Kasumi-1 (cell line): ENCODE measurements around the gene RASSF1.
"Not testable (repeated sequence)": the region's sequence is repeated elsewhere in the genome, so short reads cannot be mapped to it uniquely, and the experiment has no call there.

Source experiments
- DNase-seq, 2 experiments: peaks; one replicate each; lab custom pipeline; 2025; lab: John Stamatoyannopoulos, UW

The RASSF1 gene

GRCh38 chr3:50323614-50324199 is 16.9 kb downstream of the RASSF1 start:
- no peak for DNase-seq

- DNase-seq, result no peak
Observed at GRCh38 chr3:50323092-50323600, 17.5 kb downstream of the RASSF1 start.

- no peak for DNase-seq
Observed at GRCh38 chr3:50322386-50323091, 18.1 kb downstream of the RASSF1 start, which contains the start of gene HYAL2. Gene HYAL2, minus strand, starts transcription at chr3:50322745. Its CDS starts 2,256 bp downstream, at chr3:50320489.

DNA sequence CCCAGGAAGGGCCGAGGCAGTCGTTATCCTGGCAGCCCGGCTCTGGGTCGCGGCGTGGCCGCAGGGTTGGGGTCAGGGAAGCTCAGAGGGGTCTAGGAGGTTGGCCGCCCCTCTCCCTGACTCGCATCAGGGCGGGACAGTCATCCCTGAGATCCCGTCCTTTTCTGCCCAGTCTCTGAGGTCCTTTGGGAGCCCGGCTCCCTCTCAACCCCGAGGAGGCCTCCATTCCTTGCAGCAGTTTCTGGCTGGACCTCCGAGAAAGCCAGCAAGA is 18.6 kb downstream of the RASSF1 start:
- no peak for DNase-seq

GRCh38 chr3:50321336-50322114 is 19.1 kb downstream of the RASSF1 start:
- peak; percentile 88 to 90 for DNase-seq

GRCh38 chr3:50320853-50321335 is 19.7 kb downstream of the RASSF1 start:
- peak; percentile 48 to 58 for DNase-seq

- no peak for DNase-seq
Observed at GRCh38 chr3:50319894-50320625, 20.6 kb downstream of the RASSF1 start.

DNA sequence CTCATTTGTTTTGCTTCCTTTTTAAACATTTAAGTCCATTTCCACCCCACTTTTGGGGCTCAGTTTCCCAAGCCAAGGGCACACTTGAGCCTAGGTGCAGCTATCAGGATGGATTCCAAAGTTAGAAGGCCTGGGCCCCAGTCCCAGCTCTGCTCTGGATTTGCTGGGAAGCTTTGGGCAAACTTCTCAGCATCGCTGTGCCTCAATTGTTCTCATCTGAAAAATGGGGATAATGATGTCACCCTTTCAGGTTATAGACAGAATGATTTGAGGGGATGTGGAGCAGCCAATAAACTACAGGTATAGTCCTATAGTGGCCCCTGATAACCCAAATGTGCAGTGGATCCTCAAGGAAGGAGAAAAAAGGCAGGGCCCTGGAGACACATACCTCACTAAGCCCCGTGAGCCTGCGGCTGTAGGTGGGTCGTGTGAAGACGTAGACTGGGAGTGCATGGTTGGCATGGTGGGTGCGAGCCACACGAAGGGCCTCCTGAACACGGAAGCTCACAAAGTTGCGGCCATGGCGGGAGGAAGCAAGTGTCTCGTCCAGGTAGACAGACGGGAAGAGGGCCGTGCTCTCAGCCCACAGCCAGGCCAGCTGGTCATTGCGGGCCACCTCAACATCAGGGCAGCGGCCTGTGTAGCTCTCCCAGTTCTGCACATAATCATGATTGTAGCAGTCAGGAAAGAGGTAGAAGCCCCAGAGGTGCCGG is 21.3 kb downstream of the RASSF1 start:
- DNase-seq, result no peak

GRCh38 chr3:50318615-50319014 is 22.0 kb downstream of the RASSF1 start:
- DNase-seq, result no peak

DNA sequence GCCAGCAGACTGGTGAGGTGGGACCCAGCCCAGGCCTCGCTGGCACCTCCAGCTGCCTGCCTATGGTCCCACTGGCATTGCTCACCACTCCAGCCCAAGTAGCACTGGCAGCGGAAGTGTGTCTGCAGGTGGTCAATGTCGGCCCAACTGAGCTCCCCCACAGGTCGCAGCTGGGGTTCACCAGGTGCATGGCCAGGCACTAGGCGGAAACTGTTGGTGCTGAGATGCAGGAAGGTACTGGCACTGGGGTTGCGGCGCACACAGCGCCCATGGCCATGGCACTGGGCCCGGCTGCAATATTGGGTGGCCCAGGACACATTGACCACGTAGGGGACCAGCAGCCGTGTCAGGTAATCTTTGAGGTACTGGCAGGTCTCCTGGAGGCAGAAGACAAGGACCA is 22.5 kb downstream of the RASSF1 start:
- DNase-seq, result no peak

- DNase-seq, result no peak
Observed at GRCh38 chr3:50317300-50317699, 23.3 kb downstream of the RASSF1 start.

DNA sequence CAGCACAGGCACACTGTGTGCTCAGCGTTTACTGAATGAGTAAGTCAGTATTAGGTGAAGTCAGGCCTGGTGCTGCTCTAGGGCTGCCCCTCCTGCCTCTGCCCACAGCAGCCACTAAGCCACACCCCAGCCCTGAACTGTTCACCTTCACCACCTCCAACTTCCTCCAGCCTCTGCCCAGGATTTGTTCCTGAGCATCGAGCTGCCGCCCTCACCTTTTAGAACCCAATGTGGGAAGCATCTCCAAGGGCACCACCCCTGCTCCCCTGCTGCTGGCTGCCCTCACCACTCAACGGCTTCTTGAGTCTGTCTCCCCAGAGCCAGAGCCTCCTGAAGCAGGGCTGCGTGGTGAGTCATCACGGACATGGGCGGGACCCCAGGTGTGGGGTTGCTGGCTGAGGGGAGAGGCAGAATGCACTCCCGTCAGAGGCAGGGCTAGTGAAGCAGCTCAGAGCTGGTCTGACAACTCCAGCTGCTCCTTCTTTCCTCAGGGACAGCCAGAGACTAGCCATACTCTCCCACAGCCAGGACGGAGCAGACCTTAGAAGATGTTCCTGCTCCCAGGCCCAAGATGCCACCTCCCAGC is 23.9 kb downstream of the RASSF1 start:
- DNase-seq, result no peak

- DNase-seq, result no peak
Observed at GRCh38 chr3:50314816-50315215, 25.8 kb downstream of the RASSF1 start.

- no peak for DNase-seq
Observed at GRCh38 chr3:50314342-50314741, 26.3 kb downstream of the RASSF1 start.

DNA sequence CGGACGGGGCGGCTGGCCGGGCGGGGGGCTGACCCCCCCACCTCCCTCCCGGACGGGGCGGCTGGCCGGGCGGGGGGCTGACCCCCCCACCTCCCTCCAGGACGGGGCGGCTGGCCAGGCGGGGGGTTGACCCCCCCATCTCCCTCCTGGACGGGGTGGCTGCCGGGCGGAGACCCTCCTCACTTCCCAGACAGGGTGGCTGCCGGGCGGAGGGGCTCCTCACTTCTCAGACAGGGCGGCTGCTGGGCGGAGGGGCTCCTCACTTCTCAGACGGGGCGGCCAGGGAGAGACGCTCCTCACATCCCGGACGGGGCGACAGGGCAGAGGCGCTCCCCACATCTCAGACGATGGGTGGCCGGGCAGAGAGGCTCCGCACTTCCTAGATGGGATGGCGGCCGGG is 28.6 kb downstream of the RASSF1 start:
- DNase-seq, result not testable (repeated sequence)

DNA sequence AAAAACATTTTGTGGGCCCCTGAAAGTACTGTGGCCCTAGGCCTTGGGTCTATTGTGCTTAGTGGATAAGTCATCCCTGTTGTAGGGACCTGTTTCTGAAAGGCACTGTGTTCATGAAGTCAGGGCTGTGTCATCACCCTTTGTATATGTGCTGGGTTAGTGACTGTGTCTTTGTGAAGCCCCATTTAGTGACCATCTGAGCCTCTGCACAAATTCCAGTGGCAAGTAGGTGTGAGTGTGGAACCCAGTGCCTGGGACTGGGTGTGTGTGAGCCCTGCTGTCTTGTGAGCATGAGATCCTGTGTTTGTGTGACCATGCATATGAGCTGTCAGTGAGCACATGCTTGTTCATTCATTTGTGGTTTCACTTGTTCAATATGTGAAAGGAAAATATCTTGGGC is 36.0 kb downstream of the RASSF1 start:
- no peak for DNase-seq

DNA sequence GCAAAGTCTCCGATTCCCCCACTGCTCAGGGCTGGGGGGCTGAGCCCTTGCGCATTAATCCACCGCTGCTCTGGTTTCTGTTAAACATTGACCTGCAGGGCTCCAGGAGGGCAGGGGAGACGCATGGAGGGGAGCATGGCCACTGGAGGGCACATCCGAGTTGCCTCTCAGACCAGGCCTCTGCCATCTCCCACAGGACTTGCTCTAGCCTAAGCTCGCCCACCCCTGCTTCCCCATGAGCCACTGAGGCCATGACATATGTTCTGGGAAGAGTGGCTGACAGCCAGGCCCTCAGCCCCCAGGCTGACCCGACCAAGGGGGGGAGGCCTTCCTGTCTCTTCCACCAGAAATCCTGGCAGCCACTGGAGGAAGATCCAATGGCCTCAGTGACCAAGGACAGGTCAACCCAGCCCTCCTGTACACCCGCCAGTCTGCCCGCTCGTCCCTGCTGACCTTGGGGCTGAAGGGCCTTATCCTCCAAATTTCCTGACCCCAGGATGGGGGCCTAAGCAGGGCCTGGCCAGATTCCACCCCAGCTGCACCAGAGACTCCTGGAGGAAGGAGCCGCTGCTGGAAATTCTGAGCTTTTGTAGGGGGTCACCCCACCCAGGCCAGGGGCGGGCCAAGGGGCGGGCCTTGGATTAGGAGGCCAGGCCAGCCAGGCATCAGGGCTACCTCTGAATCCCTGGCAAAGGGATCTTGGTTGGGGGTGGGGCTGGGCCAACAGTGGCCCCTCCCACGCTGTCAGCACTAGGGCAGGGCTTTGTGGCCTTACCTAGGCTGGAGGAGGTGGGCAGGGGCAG is 37.4 kb downstream of the RASSF1 start, which contains the start of gene HYAL1:
HYAL1 (minus strand) TSS at position 562 of the 803 bp plus-strand sequence. CDS start 618 bp downstream, outside the sequence.
- DNase-seq, result no peak

- no peak for DNase-seq
Observed at GRCh38 chr3:50302095-50303012, 38.3 kb downstream of the RASSF1 start.

DNA sequence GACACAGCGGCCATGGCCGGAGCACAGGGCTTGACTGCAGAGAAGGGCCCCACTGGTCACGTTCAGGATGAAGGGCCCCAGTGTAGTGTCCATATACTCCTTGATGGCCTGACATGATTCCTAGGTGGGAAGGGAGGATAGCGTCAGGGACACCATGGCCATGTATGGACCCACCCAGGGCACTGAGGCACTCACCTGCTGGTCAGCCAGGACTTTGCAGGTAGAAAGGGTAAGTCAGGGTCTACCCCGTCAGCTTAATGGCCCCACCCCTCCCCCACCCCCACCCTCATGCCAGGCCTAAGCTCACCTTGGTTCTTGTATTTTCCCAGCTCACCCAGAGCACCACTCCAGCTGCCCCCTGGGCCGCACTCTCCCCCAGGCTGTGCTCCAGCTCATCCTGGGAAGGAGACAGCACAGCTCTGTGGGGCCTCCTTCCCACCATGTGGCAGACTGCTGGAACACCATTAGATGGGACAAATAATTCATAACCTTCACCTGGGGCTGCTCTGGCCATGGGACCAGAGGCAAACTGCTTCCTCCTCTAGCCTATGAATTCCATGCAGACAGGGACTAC is 39.9 kb downstream of the RASSF1 start:
- DNase-seq, result no peak
